ENCODE results near the gene THEMIS.

THEMIS gene

GRCh38 chr6:127811900-127812570 is 88.8 kb downstream of the THEMIS start:
- no peak for TF ChIP-seq CTCF (IDR thresholded peaks at IDR 0.05; ENCODE audit: control insufficient read depth, insufficient read depth, low read depth, low read length, missing control alignments)
- H3K4me3 ChIP-seq (ENCODE audit: control insufficient read depth, low read depth, low read length) = no peak overlapping the region
- no peak for DNase-seq (ENCODE audit: low read depth)

DNA sequence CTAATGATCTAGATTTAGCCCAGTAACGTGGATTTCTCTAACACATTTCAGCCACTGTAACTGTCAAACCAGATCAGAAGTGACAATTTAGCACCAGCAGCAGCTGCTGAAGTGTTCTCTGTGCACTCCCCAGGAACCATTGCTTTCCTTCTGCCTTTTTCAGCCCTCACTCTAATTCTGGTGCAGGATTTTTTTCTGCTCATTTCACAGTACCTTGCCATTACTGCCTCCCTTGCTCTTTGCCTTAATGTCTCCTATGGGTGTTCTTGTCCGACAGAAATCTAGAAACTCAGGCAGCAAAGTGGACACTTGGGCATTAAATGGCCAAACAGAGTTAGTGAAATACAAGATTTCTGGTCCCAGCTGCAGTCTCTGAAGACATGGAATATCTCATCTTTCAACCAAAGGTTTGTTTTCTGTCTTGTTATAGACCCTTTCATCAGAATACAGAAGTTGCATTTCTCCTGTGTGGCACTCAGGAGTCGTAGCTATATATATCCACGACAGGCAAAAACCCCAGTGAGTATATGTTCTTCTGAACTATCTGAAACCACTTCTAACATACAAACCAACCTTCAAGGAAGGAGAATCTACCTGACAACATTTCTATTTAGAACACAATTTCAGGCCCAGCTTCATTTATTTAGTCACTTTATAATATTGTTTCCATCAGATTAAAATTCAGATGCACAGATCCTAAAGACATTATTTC is 92.9 kb downstream of the THEMIS start:
- H3K4me3 ChIP-seq (ENCODE audit: control insufficient read depth, low read depth, low read length) = no peak overlapping the region
- TF ChIP-seq CTCF (IDR thresholded peaks at IDR 0.05; ENCODE audit: control insufficient read depth, insufficient read depth, low read depth, low read length, missing control alignments) = no peak
- DNase-seq (ENCODE audit: low read depth) = no peak

- no peak for TF ChIP-seq CTCF (IDR thresholded peaks at IDR 0.05; ENCODE audit: control insufficient read depth, insufficient read depth, low read depth, low read length, missing control alignments)
- DNase-seq (ENCODE audit: low read depth) = no peak
Observed at GRCh38 chr6:127796713-127797112, 104.1 kb downstream of the THEMIS start.

DNA sequence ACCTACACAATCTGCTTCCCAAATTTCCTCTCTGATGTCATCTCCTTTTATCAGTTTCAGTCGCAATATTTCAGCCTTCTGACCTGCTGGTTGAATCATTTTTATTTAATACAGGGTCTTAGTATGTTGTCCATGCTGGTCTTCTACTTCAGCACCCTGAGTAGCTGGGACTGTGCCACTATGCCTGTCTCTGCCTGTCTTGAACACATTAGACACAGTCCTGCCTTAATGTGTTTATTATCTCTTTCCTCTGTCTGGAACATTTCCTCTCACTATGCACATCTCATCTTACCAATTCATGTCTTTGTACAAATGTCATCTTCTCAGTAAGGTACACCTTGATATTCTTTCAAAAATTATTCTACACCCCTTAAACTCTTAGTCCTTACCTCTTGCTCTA is 106.5 kb downstream of the THEMIS start:
- H3K4me3 ChIP-seq (ENCODE audit: control insufficient read depth, low read depth, low read length) = no peak overlapping the region
- TF ChIP-seq CTCF (IDR thresholded peaks at IDR 0.05; ENCODE audit: control insufficient read depth, insufficient read depth, low read depth, low read length, missing control alignments) = no peak
- no peak for DNase-seq (ENCODE audit: low read depth)

More at GRCh38 chr6:127796713-127797112, 104.1 kb downstream of the THEMIS start:
- H3K4me3 ChIP-seq (ENCODE audit: control insufficient read depth, low read depth, low read length) = no peak overlapping the region

DNA sequence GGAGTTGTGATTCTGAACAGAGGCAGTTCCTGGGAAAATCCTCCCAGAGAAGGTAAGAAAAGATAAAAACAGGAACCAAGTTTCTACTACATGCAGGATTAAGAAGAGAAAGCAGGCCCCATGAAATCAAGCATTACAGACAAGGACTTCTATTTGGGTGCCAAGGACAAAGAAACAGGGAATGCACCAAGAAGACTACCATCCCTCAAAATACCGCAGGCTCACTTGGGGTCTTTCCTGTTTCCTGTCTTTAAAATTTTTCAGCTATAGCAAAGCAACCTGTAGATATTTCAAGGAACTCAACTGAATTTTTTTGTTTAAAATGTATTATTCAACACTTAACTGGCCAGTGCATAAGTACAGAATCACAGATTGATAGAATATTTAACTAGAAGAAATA is 107.5 kb downstream of the THEMIS start:
- TF ChIP-seq CTCF (IDR thresholded peaks at IDR 0.05; ENCODE audit: control insufficient read depth, insufficient read depth, low read depth, low read length, missing control alignments) = no peak
- DNase-seq (ENCODE audit: low read depth) = no peak
- H3K4me3 ChIP-seq (ENCODE audit: control insufficient read depth, low read depth, low read length) = no peak overlapping the region

GRCh38 chr6:127792616-127793015 is 108.2 kb downstream of the THEMIS start:
- no peak for DNase-seq (ENCODE audit: low read depth)
- no peak overlapping the region for H3K4me3 ChIP-seq (ENCODE audit: control insufficient read depth, low read depth, low read length)
- TF ChIP-seq CTCF (IDR thresholded peaks at IDR 0.05; ENCODE audit: control insufficient read depth, insufficient read depth, low read depth, low read length, missing control alignments) = no peak

All from AG09309 (cell line).